ENCODE measurements around the gene HAL. TPM values are rescaled to one million over a fixed set of nuclear protein-coding genes. Genes with fewer than 3 reads are reported as not detected.

Gene HAL
- total and polyA plus RNA-seq, 2 of the 13 experiments (the other 11 are each of a cell fraction or from before 2014, with no cell fraction given) = 0.89 to 37.8 TPM

DNA sequence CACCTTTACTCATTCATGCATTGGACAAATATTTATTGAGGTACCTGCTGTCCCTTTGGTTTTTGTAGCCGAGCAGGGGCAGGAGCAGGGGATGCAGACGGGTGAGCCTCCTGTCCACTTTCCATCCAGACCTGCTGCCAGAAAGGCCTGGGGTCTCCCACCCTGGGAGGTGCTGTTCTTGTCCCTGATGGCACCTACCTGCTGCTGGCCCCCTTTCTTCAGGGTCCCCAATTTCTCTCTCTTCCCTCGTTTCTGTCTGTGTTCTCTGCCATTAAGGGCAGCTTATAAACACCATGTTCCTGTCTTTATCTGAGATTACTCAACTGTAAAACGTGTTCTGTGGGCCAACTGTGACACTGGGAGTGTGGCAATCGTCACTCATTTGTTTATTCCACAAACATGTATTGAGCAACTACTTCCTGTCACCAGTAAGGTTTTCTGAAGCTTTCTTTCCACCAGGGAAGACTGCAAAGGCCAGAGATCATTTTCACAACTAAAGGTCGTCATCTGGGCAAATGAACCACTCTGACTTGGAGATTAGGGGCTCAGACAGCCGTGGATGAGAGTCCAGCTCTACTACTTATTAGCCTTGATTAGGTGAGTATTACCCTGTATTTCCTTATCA, at the start of gene HAL (continued):
- TF ChIP-seq SP140L (CRISPR knock-in tag; IDR thresholded peaks at IDR 0.05; ENCODE audit: borderline replicate concordance) = 0 out of 2 replicates have a peak, but pooled peaks have one; percentile 53
- peak; percentile 23; the same call in 1 of the 2 replicates for TF ChIP-seq SIX4 (CRISPR knock-in tag; IDR thresholded peaks at IDR 0.05)
- peak; percentile 94 for TF ChIP-seq ELF3 (CRISPR knock-in tag; IDR thresholded peaks at IDR 0.05)
- peak; percentile 79 for TF ChIP-seq THRA (CRISPR knock-in tag; IDR thresholded peaks at IDR 0.05; ENCODE audit: borderline replicate concordance)
- peak; percentile 80 for TF ChIP-seq ZNF788 (CRISPR knock-in tag; IDR thresholded peaks at IDR 0.05; ENCODE audit: borderline replicate concordance)
- peak; percentile 94 for TF ChIP-seq JARID2 (CRISPR knock-in tag; IDR thresholded peaks at IDR 0.05; ENCODE audit: insufficient replicate concordance)
- no peak for TF ChIP-seq PHF8 (CRISPR knock-in tag; IDR thresholded peaks at IDR 0.05)
- TF ChIP-seq HBP1 (CRISPR knock-in tag; IDR thresholded peaks at IDR 0.05; ENCODE audit: low read depth) = peak; percentile 96
- TF ChIP-seq ZNF12 (CRISPR knock-in tag; IDR thresholded peaks at IDR 0.05) = peak; percentile 85
- peak; percentile 91 for TF ChIP-seq ZNF543 (CRISPR knock-in tag; IDR thresholded peaks at IDR 0.05)
- peak; percentile 98 for TF ChIP-seq RARA (CRISPR knock-in tag; IDR thresholded peaks at IDR 0.05)
- peak; percentile 92 for TF ChIP-seq IRF2 (CRISPR knock-in tag; IDR thresholded peaks at IDR 0.05)
- TF ChIP-seq ZNF619 (CRISPR knock-in tag; IDR thresholded peaks at IDR 0.05) = no peak; the same call in 1 of the 2 replicates
- no peak for TF ChIP-seq ZNF660 (CRISPR knock-in tag; IDR thresholded peaks at IDR 0.05; ENCODE audit: borderline replicate concordance, low read depth)
- TF ChIP-seq ZSCAN29 (CRISPR knock-in tag; conservative IDR thresholded peaks at IDR 0.05) = peak; percentile 95
- peak; percentile 81 for TF ChIP-seq SKI (IDR thresholded peaks at IDR 0.05; ENCODE audit: partially characterized antibody)
- TF ChIP-seq KDM2A (CRISPR knock-in tag; IDR thresholded peaks at IDR 0.05; ENCODE audit: borderline replicate concordance, low read depth) = peak; percentile 25; the same call in 1 of the 2 replicates
- TF ChIP-seq, protein P1, sequence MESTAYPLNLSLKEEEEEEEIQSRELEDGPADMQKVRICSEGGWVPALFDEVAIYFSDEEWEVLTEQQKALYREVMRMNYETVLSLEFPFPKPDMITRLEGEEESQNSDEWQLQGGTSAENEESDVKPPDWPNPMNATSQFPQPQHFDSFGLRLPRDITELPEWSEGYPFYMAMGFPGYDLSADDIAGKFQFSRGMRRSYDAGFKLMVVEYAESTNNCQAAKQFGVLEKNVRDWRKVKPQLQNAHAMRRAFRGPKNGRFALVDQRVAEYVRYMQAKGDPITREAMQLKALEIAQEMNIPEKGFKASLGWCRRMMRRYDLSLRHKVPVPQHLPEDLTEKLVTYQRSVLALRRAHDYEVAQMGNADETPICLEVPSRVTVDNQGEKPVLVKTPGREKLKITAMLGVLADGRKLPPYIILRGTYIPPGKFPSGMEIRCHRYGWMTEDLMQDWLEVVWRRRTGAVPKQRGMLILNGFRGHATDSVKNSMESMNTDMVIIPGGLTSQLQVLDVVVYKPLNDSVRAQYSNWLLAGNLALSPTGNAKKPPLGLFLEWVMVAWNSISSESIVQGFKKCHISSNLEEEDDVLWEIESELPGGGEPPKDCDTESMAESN (CRISPR knock-in tag; conservative IDR thresholded peaks at IDR 0.05) = peak; percentile 93
- no peak for TF ChIP-seq SYNCRIP (IDR thresholded peaks at IDR 0.05; ENCODE audit: insufficient read depth, low read depth, low read length)
- TF ChIP-seq ZNF337 (CRISPR knock-in tag; IDR thresholded peaks at IDR 0.05; ENCODE audit: borderline replicate concordance, low read depth) = no peak
- peak; percentile 76 for TF ChIP-seq GATAD1 (CRISPR knock-in tag; IDR thresholded peaks at IDR 0.05)
- TF ChIP-seq GATAD2A (CRISPR knock-in tag; IDR thresholded peaks at IDR 0.05) = peak; percentile 100
- no peak for TF ChIP-seq ZSCAN30 (CRISPR knock-in tag; IDR thresholded peaks at IDR 0.05)
- peak; percentile 87 for TF ChIP-seq PRMT3 (CRISPR knock-in tag; IDR thresholded peaks at IDR 0.05; ENCODE audit: borderline replicate concordance, low read depth)
- peak; percentile 88 for TF ChIP-seq KAT8 (CRISPR knock-in tag; IDR thresholded peaks at IDR 0.05)
- TF ChIP-seq, protein P2, sequence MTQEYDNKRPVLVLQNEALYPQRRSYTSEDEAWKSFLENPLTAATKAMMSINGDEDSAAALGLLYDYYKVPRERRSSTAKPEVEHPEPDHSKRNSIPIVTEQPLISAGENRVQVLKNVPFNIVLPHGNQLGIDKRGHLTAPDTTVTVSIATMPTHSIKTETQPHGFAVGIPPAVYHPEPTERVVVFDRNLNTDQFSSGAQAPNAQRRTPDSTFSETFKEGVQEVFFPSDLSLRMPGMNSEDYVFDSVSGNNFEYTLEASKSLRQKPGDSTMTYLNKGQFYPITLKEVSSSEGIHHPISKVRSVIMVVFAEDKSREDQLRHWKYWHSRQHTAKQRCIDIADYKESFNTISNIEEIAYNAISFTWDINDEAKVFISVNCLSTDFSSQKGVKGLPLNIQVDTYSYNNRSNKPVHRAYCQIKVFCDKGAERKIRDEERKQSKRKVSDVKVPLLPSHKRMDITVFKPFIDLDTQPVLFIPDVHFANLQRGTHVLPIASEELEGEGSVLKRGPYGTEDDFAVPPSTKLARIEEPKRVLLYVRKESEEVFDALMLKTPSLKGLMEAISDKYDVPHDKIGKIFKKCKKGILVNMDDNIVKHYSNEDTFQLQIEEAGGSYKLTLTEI (CRISPR knock-in tag; conservative IDR thresholded peaks at IDR 0.05) = no peak
